HG03175 (cell line): Measurements from ENCODE around the gene UBAC2.

ENCODE experiments used
- ATAC-seq: cut with Tn5 transposase; IDR thresholded peaks from one replicate; pipeline ENCODE4 v1.9.1; 2021; ENCODE audit warnings: mild to moderate bottlenecking, moderate library complexity; ENCODE audit not compliant: unreplicated experiment

The UBAC2 gene

DNA sequence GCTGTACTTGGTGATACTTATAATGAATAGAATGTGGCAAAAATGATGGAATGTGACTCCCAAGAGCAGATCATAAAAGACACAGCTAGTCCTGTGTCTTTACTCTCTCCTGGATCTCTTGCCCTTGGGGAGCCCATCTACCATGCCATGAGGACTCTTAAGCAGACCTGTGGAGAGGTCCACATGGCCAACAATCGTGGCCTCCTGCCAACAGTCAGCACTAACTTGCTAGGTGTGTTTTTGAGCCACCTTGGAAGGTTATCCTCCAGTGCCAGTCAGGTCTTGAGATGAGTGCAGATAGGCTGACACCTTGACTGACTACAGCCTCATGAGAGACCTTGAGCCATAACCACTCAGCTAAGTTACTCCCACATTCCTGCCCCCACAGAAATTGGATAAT, 128.8 kb downstream of the UBAC2 start:
- no peak for ATAC-seq

DNA sequence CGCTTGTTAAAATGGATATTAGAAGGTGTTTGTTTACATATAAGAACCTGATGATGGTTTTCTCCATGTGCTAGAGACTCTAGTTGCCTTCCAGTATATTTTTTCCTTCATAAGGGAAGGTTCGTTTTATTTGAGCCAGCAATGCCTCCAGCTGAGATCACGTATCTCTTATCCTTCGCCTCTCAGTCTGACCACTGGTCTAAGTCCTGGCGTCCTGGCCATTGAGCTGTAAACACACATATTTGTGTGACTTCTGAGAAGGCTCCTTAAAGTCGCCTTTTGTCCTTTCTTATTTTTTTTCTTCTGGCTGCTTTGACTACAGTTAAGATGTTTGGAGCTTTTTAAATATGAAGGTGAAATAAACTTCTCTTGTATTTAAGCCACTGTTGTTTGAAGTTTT, 130.3 kb downstream of the UBAC2 start:
- ATAC-seq = no peak

GRCh38 chr13:99331881-99332293, 131.2 kb downstream of the UBAC2 start:
- ATAC-seq = peak; percentile 84

GRCh38 chr13:99332456-99332855, 131.8 kb downstream of the UBAC2 start:
- peak; percentile 15 for ATAC-seq

DNA sequence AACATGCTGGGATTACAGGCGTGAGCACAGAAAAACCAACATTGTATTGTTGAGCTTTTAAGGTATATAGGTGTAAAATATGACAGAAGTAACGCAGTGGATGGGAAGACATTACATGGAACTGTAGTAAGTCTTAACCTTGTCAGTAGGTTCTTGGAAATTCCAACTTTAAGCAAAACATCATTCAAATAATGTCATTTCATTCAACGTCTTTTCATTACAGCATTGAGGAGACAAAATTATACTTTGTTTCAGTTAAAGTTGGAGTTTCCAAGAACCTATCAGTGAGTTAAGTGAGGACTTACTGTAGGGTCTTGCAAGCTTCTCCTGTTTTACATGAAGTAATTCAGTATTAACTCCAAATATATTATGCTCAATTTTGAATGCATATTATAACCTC, 133.6 kb downstream of the UBAC2 start:
- ATAC-seq = no peak

- ATAC-seq = no peak
Observed at GRCh38 chr13:99335087-99335486, 134.4 kb downstream of the UBAC2 start.

- peak; percentile 57 for ATAC-seq
Observed at GRCh38 chr13:99335603-99336002, 134.9 kb downstream of the UBAC2 start.

DNA sequence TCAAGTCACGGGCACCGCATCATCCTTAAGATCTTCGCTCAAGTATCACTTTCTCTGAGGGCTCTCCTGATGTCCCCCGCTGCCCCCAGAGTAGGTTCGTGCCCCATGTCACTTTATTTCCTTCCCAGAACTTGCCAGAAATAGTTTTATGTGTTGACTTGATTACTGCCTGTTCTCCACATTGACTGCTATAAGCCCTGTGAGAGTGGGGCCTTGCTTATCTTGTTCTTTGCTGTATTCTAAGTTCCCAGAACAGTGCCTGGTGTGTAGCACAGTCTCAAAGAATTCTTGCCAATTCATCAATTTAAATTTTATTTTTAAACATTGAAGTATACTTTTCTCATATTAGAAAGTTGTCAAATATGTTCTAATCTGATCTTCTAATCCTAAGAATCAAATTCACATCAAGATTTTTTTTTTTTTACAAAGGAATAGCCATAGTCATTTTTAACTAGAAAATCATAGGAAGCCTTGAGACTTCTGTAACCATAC, 138.6 kb downstream of the UBAC2 start:
- ATAC-seq = no peak

- no peak for ATAC-seq
Observed at GRCh38 chr13:99339736-99340397, 139.2 kb downstream of the UBAC2 start.

DNA sequence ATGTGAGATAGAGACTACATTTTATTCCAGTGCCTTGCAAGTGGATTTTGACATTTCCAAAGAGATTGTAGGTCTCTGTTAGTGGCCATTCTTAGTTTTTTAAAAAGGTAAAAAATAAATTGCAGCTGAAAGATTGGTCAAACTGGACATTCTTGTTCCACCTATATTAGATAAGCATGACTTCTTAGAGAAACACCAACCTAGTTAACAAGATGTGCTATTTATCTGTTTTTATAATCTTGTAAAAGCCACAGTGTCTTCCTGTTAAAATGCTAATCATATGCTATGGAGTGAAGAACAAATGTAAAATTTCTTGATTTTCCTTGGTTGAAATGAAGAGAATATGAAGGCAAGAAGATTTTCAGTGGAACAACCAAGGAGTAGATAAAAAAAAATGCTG, 140.0 kb downstream of the UBAC2 start:
- ATAC-seq = no peak

DNA sequence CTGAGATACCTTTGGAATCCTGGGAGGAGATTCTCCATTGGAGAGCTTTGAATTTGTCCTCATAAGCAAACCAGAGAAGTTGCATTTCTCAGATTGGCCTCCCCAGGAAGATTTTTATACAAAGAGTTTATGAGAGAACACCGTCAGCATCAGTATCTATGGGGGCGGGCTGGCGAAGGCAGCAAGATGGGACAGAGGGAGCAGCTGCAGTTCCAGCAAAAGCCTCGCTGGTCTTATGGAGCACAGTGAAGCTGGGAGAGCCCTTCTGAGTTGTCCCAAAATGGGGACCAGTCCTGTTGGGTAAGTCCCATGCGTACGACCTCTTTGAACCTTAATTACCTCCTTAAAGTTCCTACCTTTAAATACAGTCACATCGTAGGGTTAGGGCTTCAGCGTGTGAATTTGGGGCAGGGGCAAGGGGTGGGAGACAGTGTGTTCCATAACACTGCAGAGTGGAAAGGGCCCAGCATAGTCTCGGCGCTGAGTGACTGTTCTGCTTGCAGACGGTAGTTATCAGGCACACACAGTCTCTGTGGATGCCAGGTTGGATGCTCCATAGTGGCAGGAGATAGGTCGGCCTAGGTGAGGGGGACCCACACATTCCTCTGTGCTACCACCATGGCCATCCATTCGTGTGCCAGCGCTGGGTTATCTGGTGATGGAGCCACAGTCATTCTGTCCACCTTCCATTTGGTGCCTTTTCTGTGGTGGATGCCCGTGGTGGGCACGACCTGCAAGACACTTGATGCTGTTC, 141.5 kb downstream of the UBAC2 start:
- no peak for ATAC-seq

- no peak for ATAC-seq
Observed at GRCh38 chr13:99342723-99343315, 142.2 kb downstream of the UBAC2 start.

DNA sequence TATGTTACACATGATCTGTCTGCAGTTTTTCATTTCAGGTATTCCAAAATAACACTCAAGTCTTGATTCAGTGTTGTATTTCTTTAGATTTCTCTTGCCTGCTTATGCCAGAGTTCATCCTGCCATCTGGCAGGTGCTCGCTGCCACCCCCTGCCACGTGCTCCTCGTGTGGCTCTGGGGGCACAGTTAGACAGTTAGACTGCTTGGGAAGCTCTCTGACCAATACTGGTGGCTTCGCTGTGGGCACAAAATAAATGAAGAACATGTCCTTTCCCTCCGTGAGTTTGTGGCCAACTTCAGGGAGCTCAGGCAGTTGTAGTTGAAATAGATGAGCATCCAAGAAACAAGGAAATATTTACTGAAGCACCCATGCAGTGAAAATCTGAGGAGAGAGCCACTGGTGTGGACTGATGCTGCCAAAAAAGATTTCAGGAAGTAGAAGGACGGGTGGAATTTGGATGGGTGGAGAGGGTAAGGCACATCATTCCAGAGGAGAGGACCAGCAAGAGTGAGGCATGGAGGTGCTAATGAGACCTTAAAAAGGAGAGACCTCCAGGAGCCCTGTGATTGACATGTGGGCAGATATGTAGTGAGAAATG, 144.1 kb downstream of the UBAC2 start:
- ATAC-seq = no peak

- ATAC-seq = no peak
Observed at GRCh38 chr13:99345345-99345744, 144.7 kb downstream of the UBAC2 start.

GRCh38 chr13:99346335-99347042, 145.8 kb downstream of the UBAC2 start:
- ATAC-seq = no peak

DNA sequence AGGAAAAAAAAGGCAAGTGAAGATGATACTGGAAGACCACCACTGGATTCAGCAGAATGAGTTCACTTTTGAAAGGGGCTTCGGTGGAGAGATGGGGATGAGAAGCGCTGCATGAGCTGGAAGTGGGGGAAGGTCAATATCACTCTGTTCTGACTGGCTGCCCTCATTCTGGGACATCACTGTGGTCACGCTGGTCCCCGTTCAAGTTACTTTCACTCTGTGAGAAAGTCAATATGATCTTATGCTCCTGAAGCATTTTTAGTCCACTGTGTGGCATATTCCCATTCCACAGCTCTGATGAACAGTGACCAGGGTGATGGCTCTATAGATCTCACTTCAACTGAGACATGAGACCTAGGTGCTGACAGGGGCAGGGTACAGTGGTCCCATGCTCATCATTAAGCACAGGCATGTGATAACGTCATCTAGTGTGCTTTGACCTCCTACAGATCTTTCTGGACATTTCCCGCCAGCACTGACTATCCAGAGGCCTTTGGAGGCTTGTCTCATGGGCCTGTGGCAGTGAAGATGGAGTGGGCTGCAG, 146.8 kb downstream of the UBAC2 start:
- ATAC-seq = no peak

- peak; percentile 26 for ATAC-seq
Observed at GRCh38 chr13:99347911-99348451, 147.3 kb downstream of the UBAC2 start.

DNA sequence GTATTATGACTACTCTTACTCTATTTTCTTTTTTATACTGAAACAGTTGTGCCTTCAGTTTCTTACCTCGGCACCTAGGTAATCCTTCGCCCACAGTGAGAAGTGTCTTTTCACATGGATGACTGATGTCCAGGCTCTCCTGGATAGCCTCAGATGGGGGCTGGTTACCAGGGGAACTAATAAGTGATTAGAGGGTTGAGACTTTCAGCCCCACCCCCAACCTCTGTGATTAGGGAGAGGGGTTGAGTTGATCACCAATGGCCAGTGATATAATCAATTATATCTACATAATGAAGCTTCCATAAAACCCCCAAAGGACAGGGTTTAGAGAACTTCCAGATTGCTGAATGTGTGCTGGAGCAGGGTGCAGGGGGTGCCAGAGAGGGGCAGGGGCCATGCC, 149.5 kb downstream of the UBAC2 start:
- ATAC-seq = no peak

DNA sequence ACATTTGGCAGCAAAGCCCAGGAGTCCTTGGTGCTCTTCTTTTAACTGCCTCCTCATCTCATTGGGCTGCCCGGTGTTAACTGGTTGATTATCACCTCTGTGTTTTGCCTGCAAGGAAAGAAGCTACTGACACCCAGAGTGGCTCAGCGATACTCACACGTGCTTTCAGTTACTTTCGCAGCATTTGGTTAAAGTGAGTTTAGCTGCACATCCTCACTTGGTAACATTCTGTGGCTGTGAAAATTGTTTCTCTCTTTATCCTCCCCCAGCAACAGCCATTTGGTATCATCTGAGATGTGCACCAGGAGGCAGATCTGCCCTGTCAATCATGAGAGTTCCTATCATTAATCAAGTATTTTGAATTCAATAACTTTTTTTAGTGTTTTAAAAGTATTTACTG, 151.1 kb downstream of the UBAC2 start:
- ATAC-seq = peak; percentile 41
